GM19452 (cell line): ENCODE measurements around the gene TENM4.

Experiments
- ATAC-seq: cut with Tn5 transposase; IDR thresholded peaks from one replicate; pipeline ENCODE4 v1.9.1; 2021; ENCODE audit not compliant: unreplicated experiment

TENM4 gene

DNA sequence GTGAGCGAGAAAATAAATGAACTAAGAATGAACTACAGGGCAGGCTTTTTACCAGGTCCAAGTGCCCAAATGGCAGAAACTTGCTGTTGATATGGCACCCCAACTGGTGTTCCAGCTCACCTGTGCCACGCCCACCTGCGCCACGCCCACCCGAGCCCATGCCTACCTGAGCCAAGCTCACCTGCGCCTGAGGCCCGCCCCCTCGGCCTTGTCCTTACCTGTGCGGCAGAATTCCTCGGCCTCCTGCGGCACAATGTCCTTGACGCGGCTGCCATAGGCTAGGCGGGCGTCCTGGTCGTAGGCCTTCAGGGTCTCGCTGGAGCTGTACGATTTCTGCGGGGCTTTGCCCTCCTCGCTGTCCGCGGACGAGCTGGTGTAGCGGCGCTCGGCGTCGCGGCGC, 371.3 kb downstream of the TENM4 start:
- no peak for ATAC-seq

GRCh38 chr11:79068356-79068755, 372.5 kb downstream of the TENM4 start:
- ATAC-seq, result no peak

DNA sequence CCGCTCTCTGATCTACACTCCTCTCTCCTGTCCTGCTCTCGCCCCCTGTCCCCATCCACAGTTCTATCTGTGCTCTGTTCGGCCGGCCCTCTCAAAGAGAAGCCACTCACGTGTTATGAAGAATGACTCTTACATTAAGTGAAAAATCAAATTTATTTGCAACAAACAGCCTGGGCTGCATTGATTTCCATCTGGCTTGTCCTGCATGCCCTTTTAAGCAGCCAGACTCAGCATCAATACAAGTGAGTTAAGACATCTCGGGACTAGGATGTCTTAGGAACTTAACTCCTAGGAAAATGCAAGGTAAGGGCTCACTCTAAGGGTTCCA, 373.5 kb downstream of the TENM4 start:
- no peak for ATAC-seq

DNA sequence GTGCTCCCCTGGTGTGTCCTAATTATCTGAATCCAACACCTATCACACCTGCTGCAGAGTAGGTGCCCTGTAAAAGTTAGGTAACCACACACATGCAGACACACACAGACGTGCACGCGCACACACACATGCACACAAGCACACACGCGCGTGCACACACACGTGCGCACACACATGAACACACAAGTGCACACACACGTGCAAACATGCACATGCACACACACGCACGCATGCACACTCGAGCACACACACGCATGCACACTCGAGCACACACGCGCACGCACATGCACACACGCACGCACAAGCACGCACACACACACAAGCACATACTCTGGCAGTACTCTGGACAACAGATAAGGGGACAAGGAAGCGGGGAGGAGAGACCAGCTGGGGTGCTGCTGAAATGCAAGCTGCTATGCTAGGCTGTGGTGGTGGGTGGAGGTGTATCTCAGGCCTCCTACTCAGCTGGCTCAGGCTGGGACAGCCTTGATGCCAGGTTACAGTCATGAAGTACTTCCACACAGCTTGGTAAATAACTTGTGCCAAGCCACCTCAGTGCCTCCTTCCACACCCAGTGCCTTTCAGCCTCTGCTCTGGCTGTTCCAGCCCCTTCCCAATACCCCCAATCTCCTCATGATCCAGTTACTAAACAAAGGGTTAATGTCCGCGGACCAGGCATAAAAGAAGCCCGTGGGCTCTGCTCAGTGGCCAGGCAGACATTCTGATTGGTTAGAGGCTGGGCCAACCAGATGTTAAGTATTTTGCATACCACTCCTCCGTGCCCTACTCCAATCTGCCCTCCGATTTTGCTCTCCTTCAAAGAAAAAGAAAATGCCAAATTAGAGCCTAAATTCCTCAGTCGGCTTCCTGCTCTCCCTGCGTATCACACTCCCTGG, 374.1 kb downstream of the TENM4 start:
- ATAC-seq, result no peak

DNA sequence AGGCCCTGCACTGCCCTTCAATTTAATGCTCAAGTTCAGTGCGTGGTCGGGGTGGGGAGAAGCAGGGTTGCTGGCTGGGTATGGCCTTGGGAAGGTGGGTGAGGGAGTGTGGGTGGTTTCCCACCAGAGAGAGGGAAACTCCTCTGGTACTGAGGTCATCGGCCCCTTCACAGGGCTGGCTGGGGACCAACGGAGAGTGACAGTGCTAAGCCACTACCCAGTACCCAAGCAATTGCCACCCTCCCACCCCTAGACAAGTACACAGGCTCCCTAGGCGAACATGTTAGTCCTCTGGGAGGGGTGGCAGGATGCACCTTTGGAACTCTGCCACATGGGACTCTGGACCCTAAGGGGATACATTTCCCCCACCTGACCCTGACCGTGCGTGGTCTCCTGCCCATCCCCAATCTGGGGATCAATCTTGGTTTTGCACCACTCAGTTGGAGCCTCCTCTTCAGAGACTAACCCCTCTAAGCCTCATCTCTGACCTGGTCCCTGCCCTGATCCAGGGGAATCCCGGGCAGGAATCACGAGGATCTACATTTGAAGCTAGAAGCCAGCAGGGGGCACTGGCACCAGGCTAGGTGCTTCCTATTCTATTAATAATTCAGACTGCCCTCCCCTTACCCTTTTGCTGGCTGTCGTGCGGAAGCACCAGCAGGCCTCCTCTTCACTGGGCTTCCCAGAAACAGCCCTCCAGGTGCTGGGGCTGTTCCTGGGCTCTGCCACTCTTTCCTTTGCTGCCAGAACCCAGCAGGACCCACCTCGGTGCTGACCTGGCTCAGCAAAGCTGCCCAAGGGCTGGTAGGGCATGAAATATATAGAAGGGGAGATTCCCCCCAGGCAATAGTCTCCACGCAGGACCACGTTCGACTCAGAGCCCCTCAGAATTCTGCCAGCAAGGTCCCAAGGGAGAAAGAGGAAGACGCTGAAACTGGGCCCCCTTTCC, 377.7 kb downstream of the TENM4 start:
- no peak for ATAC-seq

GRCh38 chr11:79060081-79060953, 380.5 kb downstream of the TENM4 start:
- no peak for ATAC-seq

DNA sequence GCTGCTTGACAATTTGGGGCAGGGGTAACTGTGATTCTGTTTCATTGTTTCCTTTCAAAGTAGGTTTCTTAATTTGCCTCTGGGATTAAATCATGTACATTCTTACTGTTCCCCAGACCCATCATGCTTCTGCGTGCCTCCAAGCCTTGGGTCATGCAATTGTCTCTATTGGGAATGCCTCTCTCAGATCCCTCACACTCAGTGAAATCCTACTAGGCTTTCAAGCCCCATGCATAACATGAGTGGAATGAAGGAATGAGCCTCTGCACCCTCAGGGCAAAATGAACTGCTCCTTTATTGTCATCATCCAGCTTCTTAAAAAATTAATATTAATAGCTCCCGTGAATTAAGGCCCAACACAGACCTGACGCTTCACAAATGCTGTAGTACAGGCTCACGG, 381.7 kb downstream of the TENM4 start:
- ATAC-seq, result no peak

- ATAC-seq, result no peak
Observed at GRCh38 chr11:79055856-79056631, 384.8 kb downstream of the TENM4 start.

- ATAC-seq, result no peak
Observed at GRCh38 chr11:79054636-79055035, 386.2 kb downstream of the TENM4 start.

- no peak for ATAC-seq
Observed at GRCh38 chr11:79052544-79052943, 388.3 kb downstream of the TENM4 start.

GRCh38 chr11:79050786-79051185, 390.0 kb downstream of the TENM4 start:
- no peak for ATAC-seq

- ATAC-seq, result no peak
Observed at GRCh38 chr11:79049741-79050179, 391.1 kb downstream of the TENM4 start.

DNA sequence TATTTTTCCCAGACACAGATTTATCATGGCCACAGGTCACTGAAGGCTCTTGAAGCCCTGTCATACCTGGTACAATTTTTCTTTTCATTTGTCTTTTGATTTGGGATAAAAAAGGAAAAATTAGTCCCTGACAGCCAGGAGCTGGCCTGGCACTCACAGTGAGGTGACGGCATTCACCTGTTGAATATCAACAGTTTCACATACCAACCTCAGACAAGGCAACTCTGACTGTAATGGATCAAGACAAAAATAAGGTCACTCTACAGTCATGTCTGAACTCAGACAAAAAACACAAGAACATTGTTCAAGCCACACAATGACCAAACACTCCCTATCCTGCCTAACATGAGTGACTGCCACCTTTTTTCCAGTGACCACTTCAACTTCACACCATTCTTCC, 392.9 kb downstream of the TENM4 start:
- no peak for ATAC-seq

- ATAC-seq, result no peak
Observed at GRCh38 chr11:79047321-79047720, 393.5 kb downstream of the TENM4 start.

DNA sequence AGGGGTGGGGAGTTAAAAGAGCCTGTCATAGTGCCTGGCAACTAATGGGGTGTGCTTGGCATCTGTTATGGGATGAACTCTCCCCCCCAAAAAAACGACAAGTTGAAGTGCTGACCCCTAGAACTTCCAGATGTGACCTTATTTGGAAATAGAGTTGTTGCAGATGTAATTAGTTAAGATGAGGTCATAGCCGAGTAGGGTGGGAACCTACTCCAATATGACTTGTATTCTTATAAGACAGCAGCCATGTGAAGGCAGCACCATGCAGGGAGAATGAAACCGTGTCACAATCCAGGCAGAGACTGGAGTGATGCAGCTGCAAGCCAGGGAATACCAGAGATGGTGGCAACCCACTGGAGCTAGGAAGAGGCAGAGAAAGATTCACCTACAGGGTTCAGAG, 394.5 kb downstream of the TENM4 start:
- no peak for ATAC-seq

DNA sequence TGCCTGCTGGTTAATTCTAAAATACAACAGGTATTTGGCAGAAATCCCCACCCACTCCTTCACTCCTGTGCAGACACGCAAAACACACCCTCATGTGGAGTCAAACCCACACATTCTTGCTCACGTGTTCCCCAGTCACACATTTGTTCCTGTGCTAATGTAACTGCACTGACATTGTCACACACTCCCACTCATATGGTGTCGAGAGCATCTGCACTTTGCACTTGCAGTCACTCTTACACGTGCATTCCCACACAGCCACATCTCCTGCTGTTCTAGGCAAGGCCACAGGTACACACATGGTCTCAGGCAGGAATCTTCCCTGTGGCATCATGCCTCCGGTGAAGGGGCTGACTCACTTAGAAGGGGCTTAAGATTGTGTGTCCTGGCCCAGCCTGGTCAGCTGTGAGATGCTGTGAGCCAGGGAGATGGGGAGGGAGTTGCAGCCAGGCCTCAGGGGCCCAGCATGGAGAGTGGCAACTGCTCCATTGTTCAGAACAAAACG, 395.0 kb downstream of the TENM4 start:
- ATAC-seq, result no peak

DNA sequence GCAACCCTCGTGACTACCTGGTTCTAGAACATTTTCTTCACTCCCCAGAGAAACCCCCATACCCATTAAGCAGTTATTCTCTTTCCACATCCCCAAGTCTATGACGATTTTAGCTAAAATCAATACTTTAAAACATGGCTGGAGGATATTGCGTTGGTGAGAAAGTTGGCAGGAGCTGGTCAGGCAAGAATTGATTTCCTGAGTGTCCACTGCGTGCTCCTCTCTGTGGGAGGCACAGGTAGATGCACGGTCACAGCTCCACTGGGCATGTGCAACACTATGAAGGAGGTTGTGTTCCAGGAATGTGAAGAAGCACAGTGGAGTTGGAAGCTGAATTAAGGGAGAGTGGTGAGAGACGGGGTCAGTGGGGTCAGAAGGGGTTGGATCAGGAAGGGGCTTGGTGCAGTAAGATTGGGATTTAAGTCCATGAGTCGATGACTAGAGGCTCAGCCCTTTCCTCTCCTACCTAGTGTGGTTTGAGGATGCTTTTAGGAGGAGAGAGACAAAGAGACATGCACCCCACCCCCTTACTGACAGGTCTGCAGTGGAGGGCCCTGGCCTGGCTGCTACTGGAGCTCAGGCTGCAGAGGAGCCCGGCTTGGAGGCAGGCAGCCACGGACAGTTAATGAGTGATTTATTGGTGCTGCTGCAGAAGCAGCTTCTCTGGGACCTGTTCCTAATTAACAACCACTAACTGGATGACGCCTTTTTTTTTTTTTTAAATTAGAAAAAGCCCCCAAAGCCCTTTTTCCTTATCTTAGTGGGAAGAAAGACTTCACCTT, 395.6 kb downstream of the TENM4 start:
- ATAC-seq, result no peak

GRCh38 chr11:79044201-79044600, 396.6 kb downstream of the TENM4 start:
- no peak for ATAC-seq

DNA sequence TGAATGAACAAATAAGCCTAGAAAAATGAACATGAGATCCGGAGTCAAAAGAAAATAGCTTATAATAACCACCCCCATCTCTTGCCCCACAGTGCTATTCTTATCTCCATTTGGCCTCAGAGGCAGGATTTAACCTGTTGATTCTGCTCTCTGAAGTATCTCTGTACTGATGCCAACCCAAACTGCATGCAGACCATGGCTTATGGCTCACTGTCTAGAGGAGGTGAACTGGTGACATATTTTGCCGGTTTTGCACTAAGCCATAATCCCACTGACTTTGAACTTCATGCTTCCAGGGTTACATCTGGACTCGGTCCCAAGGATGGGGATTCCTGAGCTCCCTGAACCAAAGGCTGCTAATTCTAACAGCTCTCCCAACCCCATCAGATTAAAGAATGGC, 397.1 kb downstream of the TENM4 start:
- ATAC-seq, result no peak
